Kidney (tissue), 14 donors: ENCODE measurements around the gene TRAPPC3L. TPM values are rescaled to one million over a fixed set of nuclear protein-coding genes. Genes with fewer than 3 reads are reported as not detected.

Experiments
- DNase-seq, 5 donors: peaks; one replicate each; pipeline ENCODE4 v3.0.0-alpha.2; 2013 to 2020
- FAIRE-seq: peaks from 2 replicates; lab custom pipeline; 2012; peaks lifted over from hg19 to GRCh38; lab: Jason Lieb, UNC
- H3K27ac ChIP-seq, 2 donors: one replicate each; pipeline ENCODE4 v1.7.0; 2013; ENCODE audit warnings: low read depth in 2 of 2, low read length in 2 of 2, inconsistent platforms in 1 of 2
- H3K27me3 ChIP-seq: one replicate; pipeline ENCODE4 v1.7.1; 2013; ENCODE audit warnings: low read length, inconsistent platforms; ENCODE audit not compliant: control insufficient read depth, insufficient read depth
- H3K36me3 ChIP-seq, 3 donors: one replicate each; pipeline versions ENCODE4 v1.7.0 to v1.7.1; 2013; ENCODE audit warnings: low read length in 3 of 3, control low read depth in 1 of 3, inconsistent platforms in 1 of 3; ENCODE audit not compliant: insufficient read depth in 3 of 3, control insufficient read depth in 2 of 3
- H3K4me1 ChIP-seq, 3 donors: one replicate each; pipeline versions ENCODE4 v1.7.0 to v1.7.1; 2013; ENCODE audit warnings: low read length in 3 of 3, inconsistent platforms in 1 of 3, low read depth in 1 of 3; ENCODE audit not compliant: control insufficient read depth in 2 of 3, insufficient read depth in 2 of 3
- H3K4me3 ChIP-seq, 3 donors: one replicate each; pipeline versions ENCODE4 v1.7.0 to v1.8.1; 2013; ENCODE audit warnings: low read length in 3 of 3, control low read depth in 1 of 3, inconsistent platforms in 1 of 3
- H3K9ac ChIP-seq, 3 donors: one replicate each; pipeline versions ENCODE4 v1.7.0 to v1.7.1; 2013; ENCODE audit warnings: low read length in 3 of 3, control low read depth in 1 of 3, inconsistent platforms in 1 of 3
- H3K9me3 ChIP-seq, 3 donors: one replicate each; pipeline versions ENCODE4 v1.7.0 to v1.7.1; 2013; ENCODE audit warnings: low read length in 3 of 3, control low read depth in 1 of 3, inconsistent platforms in 1 of 3; ENCODE audit not compliant: control insufficient read depth in 2 of 3, insufficient read depth in 1 of 3
- CTCF ChIP-seq: IDR thresholded peaks from 3 replicates; pipeline ENCODE4 v1.5.1; 2012; ENCODE audit warnings: mild to moderate bottlenecking, moderate library complexity, borderline replicate concordance; ENCODE audit not compliant: insufficient read depth; ENCODE audit errors: extremely low read depth
- intact Hi-C: fragments of 100-400 bp; cut with DNase I; formaldehyde crosslinking; loops from one replicate; pipeline ENCODE4 v1.11.1; 2022
- polyA plus RNA-seq: library from polyadenylated mRNA; stranded (reverse); fragments of 350-450 nt; fragmentation: Illumina TruSeq; extraction: RNeasy Lipid Tissue Mini Kit (QIAGEN cat#74804); gene quantifications from one replicate; pipeline ENCODE4 v1.2.3, GENCODE V29; 2014; ENCODE audit warnings: low read depth, low replicate concordance; ENCODE audit not compliant: insufficient read depth
- total RNA-seq: library from RNA; stranded (reverse); fragmentation: NEBNext Ultra II Directional; extraction: Animal tissue kit (Norgen Biotek cat#: 25700); gene quantifications from one replicate; pipeline ENCODE4 v1.2.1, GENCODE V29; 2021
- donor health status: control.
- donor health status: control.
- donor health status: control.
- donor health status: control.
- donor health status: control.
- donor health status: DM: yes; HTN: yes; CAD: no.
- donor health status: Normal renal cell carcinoma (clear cell type).

The TRAPPC3L gene
- total and polyA plus RNA-seq, 2 donors from 2014 or later = not detected

GRCh38 chr6:116450185-116450710, 95.2 kb downstream of the TRAPPC3L start:
- Histone ChIP-seq H3K4me3 (no peak overlapping the region), H3K9me3 (no peaks in the 10 kb centered on the region), H3K27ac (no peak overlapping the region), H3K36me3 (no peaks in the 10 kb centered on the region), H3K27me3 (no peaks in the 10 kb centered on the region), H3K9ac (no peak overlapping the region), H3K4me1 (no peaks in the 10 kb centered on the region)
- TF ChIP-seq CTCF = no peak
- intact Hi-C loops = no loop called here
- no peak for FAIRE-seq
- DNase-seq = no peak

- no peaks in the 10 kb centered on the region for H3K4me1 ChIP-seq
- no peak for DNase-seq
- TF ChIP-seq CTCF = no peak
- no peak overlapping the region for H3K9ac ChIP-seq
- no peak overlapping the region for H3K27ac ChIP-seq
- no peaks in the 10 kb centered on the region for H3K9me3 ChIP-seq
- no peaks in the 10 kb centered on the region for H3K36me3 ChIP-seq
- intact Hi-C loops = no loop called here
- no peak overlapping the region for H3K4me3 ChIP-seq
- H3K27me3 ChIP-seq = no peaks in the 10 kb centered on the region
- FAIRE-seq = no peak
Observed at GRCh38 chr6:116449565-116449964, 95.9 kb downstream of the TRAPPC3L start.

- FAIRE-seq = peak; percentile 27
- Histone ChIP-seq H3K36me3 (no peaks in the 10 kb centered on the region), H3K9ac (no peak overlapping the region), H3K27me3 (no peaks in the 10 kb centered on the region), H3K4me1 (no peaks in the 10 kb centered on the region), H3K27ac (no peak overlapping the region), H3K9me3 (no peaks in the 10 kb centered on the region), H3K4me3 (no peak overlapping the region)
- peak; percentile 8 for TF ChIP-seq CTCF
- no peak for DNase-seq
- intact Hi-C loops = no loop called here
Observed at GRCh38 chr6:116447496-116448011, 97.9 kb downstream of the TRAPPC3L start.

- no peak for FAIRE-seq
- DNase-seq = peak in 1 of 5 donors; percentile 37
- no peak for TF ChIP-seq CTCF
- Histone ChIP-seq H3K4me3 (no peak overlapping the region), H3K27ac (no peak overlapping the region), H3K9me3 (no peaks in the 10 kb centered on the region), H3K9ac (no peak overlapping the region), H3K4me1 (no peaks in the 10 kb centered on the region), H3K27me3 (no peaks in the 10 kb centered on the region), H3K36me3 (no peaks in the 10 kb centered on the region)
- intact Hi-C loops = no loop called here
Observed at GRCh38 chr6:116447052-116447451, 98.4 kb downstream of the TRAPPC3L start.
